GM12892 (cell line): ENCODE results near the gene FILIP1L.

Experiments
- DNase-seq: peaks from one replicate; pipeline ENCODE4 v3.0.0; 2011; ENCODE audit not compliant: insufficient read length
- FAIRE-seq: peaks from 2 replicates; lab custom pipeline; 2011; peaks lifted over from hg19 to GRCh38; lab: Jason Lieb, UNC
- POLR2A ChIP-seq: IDR thresholded peaks from 2 replicates; pipeline ENCODE4 v1.6.1; 2011; ENCODE audit warnings: low read depth, low read length, control low read depth
- POLR2AphosphoS5 ChIP-seq: IDR thresholded peaks from 2 replicates; pipeline ENCODE4 v1.6.1; 2011; ENCODE audit warnings: low read depth, low read length, control low read depth
- TAF1 ChIP-seq: IDR thresholded peaks from 2 replicates; pipeline ENCODE4 v1.6.1; 2011; ENCODE audit warnings: low read depth, mild to moderate bottlenecking, control low read depth, low read length, borderline replicate concordance

The FILIP1L gene

DNA sequence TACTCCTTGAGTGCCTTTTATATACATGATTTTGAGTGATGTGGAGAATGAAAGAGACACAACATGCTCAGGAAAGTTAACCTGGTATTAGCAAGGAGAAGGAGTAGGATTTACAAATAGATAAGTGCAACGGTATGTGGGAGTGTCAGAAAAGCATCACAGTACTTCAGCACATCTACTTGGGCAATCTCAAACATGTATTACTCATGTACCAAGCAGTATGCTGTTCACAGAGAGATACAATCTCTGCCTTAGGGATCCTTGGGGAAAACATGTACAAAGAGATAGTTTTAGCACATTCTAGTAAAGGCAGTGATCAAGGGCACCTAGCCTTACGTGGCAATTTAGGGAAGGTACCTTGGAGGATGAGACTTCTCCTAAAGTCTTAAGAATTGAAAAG is 146.5 kb downstream of the FILIP1L start:
- TF ChIP-seq TAF1 (no peak), POLR2A (no peak), POLR2AphosphoS5 (no peak)
- DNase-seq (no peak), FAIRE-seq (no peak)

DNA sequence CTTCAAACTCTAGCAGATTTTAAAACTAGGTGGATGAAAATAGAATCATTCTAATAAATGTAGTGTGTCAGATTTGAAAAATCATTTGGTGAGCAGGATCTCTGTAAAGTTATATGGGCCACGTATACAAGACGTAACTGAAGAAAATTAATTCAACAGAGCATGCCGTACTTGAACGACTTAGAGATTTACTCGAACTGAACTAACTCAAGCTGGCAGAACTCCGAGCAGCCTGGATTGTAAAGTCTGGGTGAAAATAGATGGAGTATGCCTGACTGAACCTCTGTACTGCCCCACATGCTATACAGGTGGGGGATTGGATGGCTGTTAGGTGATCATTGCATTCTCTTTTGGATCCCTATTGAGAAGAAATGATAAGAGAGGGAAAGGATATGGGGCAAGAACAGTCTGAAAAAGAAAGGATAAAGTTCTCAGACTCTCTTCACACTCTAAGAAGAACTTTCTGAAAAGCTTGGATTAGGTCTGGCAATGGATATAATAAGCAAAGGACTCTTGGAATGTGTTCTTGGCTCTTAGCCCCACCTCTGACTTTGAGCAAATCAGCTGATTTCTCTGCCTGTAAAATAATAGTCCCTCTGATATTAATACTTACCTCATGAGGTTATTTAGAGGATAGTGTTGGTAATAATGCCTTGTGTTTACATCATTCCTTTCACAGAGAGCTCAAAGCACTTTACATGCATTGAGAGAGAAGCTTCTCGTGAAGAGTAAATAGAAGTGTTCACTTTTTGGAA is 147.5 kb downstream of the FILIP1L start:
- TF ChIP-seq TAF1 (no peak), POLR2A (no peak), POLR2AphosphoS5 (no peak)
- no peak for FAIRE-seq

DNA sequence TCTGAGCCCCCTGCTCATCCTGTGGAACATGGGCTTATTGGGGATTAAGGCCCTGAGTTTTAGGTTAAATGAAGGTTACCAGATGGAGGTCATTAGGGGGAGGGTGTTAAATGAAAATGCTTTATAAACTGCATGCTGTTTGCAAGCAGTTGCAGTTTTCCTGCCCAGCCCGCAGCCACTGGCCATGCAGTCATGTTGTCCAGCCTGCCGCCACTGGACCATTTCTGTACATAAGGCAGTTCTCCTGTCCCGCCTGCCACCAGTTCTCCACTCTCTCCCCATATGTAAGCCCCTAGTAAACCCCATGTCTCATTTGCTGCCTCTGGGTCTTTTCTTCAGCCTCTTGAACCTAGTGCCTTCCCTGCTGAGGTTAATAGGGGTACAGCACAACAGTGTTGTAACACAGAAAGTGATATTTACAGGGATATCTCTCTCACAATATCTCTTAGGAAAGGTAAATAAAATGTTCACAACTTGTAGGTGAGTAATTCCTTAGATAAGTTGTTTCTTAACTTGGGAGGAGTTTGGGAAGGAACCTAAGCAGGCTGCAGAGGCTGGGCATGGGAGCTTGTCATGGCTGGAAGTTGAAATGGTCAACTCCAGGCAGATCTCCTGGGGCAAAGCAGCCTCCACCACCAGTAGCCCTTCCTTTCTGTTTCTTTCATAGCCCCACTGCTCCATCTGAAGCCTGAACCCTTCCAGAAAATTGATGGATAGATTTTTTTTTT is 148.5 kb downstream of the FILIP1L start:
- TF ChIP-seq TAF1 (no peak), POLR2A (no peak), POLR2AphosphoS5 (no peak)
- DNase-seq, result no peak
- FAIRE-seq, result no peak

More for the DNA sequence above, 147.5 kb downstream of the FILIP1L start:
- no peak for DNase-seq

DNA sequence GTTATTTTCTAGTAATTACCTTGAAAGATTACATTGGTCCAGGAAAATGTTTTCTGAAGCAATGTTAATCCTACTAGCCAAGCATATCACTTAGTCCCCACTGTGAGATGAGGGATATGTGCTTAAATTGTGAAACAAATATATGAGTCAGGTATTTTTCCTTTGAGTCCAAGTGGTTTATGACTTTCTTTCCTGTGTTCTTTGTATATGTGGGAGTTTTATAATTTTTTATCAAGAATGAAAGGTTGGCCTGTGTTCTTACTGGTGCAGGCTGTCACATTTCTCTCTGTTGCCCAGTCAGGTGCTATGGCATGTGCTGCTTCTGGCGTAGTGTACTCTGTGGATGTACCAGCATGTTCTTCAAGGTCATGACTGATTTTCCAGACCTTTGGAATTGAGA is 149.2 kb downstream of the FILIP1L start:
- FAIRE-seq (no peak), DNase-seq (no peak)
- no peak for TF ChIP-seq POLR2AphosphoS5
- no peak for TF ChIP-seq TAF1
- TF ChIP-seq POLR2A, result no peak

DNA sequence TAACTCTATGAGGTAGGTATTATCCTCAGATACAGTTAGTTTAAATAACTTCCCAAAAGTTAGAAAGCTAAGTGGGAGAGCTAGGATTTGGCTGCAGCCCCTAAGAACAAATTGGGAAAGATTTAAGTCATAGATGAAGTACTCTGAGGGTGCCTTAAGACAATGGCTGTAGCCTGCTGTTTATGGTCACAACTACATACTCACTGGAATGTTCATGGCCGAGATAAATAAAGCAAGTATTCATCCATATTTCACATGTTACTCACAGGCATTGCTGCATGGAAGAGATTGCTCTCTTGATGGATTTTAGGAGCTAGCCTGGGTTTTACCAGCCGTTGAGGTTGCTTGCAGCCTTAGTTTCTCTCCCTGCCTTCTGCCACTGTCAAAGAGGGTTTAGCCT is 151.6 kb downstream of the FILIP1L start:
- no peak for TF ChIP-seq TAF1
- TF ChIP-seq POLR2AphosphoS5, result no peak
- TF ChIP-seq POLR2A, result no peak
- DNase-seq, result no peak
- no peak for FAIRE-seq

DNA sequence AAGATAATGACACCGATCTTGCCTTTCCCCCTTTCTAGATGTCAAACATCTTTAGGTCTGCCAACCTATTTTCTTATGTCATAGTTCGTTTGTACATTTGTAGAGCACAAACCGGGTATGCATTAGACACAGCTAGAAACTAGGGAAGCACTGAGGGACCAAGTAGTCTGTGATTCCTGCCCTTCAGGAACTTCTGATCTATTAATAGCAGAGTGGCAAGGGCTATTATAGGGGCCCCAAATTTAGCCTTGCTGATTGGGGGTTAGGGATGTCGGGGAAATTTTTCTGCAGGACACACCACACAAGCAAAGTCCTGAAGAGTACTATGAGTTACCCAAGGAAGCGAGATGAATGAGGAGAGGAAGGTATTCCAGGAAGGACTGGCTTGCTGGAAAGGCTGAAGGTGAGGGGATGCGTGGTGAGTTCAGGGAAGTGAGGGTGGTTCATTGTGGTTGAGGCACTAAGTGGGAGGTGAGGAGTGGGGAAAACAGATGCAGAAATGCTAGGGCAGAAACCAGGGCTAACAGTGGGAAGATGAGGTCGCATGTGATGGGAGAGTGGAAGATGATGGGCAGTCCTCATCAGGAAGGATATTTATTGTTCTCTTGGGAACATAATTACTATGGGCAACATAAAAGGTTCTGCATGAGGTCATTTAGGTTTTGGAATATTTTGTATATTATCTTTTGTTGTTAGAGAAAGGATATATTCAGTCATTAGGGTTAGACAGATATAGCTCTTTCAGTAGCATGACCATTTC is 152.4 kb downstream of the FILIP1L start:
- DNase-seq (no peak), FAIRE-seq (no peak)
- no peak for TF ChIP-seq POLR2A
- no peak for TF ChIP-seq POLR2AphosphoS5
- TF ChIP-seq TAF1, result no peak

DNA sequence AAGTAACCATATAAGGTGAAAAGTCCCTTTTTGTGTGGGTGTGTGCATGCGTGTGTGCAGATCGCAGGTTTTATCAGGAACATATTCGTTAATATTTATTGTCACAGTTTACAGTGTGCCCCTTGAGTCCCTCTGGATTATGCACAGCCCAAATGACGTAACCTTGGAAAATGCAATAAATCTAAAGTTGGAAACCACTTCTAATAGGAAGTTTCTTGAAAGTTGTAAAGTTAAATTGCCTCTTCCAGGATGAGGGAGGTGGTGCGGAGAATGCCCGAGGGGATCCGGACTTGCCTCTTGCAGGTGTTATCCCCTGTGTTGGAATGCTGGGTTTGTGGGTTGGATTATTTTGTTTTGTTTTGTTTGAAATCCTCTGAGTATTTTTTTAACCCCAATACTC is 153.4 kb downstream of the FILIP1L start:
- no peak for FAIRE-seq
- no peak for TF ChIP-seq TAF1
- no peak for TF ChIP-seq POLR2AphosphoS5
- no peak for TF ChIP-seq POLR2A
- DNase-seq, result no peak

DNA sequence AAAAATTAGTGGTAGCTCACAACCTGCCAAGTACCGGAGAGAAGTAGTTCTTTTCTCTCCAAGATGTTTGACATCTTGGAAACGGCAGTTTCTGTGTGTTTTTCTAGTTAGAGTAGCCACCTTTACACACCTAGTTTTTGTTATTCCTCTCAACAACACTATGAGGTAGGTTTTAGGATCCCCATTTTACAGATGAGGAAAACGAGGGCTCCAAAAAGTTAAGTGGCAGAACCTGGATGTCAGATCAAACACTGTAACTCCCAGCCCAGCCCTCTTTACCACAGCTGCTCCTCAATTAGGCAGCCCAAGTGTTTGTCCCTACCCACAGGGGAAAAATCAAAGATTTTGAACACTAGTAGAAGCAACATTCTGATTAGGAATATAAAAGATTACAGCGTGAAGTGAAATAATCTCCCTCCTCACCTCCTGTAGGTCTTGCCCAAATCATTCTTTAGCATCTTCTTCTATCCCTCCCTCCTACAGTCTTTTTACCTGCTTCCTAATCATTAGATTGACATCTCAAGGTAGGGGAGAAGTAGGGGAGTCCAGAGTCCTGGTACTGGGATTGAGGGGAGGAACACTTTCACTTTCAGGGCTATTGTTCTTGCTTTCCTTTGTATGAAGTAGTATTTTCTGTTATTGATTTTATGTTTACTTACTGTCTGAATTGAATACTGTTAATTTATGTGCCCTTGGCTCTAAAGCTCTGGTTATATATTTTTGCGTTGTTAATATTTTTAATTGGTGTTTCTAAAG is 154.0 kb downstream of the FILIP1L start:
- FAIRE-seq (no peak), DNase-seq (no peak)
- TF ChIP-seq POLR2AphosphoS5, result no peak
- TF ChIP-seq POLR2A, result no peak
- no peak for TF ChIP-seq TAF1

DNA sequence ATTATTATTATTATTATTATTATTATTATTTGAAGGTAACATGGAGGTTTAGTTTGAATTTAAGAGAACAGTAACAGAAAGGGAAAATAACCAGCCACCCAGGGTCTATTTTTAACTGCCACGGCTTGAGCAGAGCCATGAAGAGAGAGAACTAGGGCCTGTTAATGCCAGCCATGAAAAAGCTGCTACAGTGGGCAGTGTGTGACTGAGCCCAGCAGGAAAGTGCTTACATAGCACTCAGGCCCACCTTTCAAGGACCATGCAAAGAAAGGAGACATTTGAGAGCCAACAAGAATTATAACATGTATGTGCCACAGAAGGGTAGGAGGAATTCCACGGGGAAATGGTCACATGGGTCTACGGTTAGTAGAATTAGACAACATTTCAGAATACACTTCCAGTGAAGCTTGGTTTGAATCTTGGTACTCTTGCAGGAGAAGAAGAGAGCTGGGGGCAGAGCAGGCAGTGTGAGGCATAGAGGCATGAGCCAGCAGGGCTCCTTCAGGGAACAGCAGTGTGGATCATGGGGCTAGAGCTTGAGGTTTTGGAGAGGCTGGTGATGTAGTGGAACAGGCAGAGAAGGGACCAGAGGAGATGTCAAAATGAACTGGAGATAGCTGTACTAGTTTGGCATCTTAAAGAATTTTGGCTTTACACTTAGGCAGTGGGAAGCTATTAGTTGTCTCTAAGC is 155.9 kb downstream of the FILIP1L start:
- FAIRE-seq, result peak; percentile 46
- TF ChIP-seq TAF1 (no peak), POLR2AphosphoS5 (no peak)
- no peak for DNase-seq

DNA sequence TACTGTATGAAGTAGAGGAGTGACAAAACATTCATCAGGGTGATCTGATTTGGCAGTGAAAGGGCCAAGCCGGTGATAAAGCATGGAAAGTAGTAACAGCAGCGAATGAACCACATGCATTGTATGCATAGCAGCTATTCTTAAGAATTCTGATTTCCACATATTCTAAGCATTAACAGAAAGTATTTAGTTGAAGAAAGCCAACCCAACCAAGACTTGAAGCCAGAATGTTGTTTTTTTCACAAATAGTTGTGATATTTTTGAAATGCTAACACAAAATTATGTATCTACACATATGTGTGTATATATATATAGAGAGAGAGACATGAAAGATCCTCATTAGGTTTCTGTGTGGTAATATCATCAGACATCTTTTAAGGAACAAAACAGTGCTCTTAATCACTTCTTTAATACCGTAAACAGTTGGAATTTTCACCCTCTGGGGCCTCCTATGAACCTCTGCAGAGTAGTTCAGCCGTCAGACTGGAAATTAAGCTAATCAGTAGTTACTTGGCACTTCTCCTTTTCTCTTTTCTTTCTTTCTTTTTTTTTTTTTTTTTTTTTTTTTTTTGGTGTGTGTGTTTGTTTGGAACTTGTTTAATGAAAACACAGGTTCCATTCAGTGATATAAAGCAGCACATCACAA is 157.0 kb downstream of the FILIP1L start:
- TF ChIP-seq TAF1 (no peak), POLR2A (no peak), POLR2AphosphoS5 (no peak)
- FAIRE-seq, result no peak
- no peak for DNase-seq
